ENCODE data around the gene AIP. TPM values are rescaled to one million over a fixed set of nuclear protein-coding genes. Genes with fewer than 3 reads are reported as not detected.

Gene AIP
- total RNA-seq, 1 experiment from 2014 or later: 87.8 TPM

DNA sequence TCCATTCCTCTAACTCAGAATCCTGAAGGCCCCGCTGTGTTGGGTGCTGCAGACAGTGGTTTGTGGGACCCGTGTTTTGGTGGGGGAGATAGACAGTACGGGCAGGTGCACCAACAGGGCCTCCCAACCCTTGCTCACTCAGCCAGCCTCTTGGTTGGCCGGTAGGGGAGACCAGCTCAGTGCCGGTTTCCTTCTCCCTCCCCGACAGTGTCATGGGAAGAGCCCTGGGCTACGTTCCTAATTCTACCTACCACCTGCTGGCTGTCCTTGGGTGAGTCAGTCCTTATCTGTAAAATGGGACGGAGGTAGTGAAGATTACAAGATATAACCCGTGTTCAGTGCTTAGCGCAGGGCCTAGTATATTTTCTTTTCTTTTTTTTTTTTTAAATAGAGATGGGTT is 19.6 kb upstream of the AIP start:
- Histone ChIP-seq H3K27ac (ENCODE audit: low read length) (no peak overlapping the region), H3K4me1 (ENCODE audit: control insufficient read depth, insufficient read depth, low read length) (peaks cover 36% of the 10 kb centered on the region), H3K4me3 (ENCODE audit: low read depth in 2 of 2, low read length in 2 of 2) (no peak overlapping the region), H3K36me3 (ENCODE audit: control insufficient read depth, insufficient read depth, low read length) (0 out of 2 replicates have a peak, but pooled peaks cover 2% of the 10 kb centered on the region), H3K27me3 (ENCODE audit: control insufficient read depth, insufficient read depth, low read length) (no peaks in the 10 kb centered on the region), H3K9me3 (ENCODE audit: control insufficient read depth, insufficient read depth, low read depth, low read length) (no peaks in the 10 kb centered on the region)
- TF ChIP-seq, protein P1, sequence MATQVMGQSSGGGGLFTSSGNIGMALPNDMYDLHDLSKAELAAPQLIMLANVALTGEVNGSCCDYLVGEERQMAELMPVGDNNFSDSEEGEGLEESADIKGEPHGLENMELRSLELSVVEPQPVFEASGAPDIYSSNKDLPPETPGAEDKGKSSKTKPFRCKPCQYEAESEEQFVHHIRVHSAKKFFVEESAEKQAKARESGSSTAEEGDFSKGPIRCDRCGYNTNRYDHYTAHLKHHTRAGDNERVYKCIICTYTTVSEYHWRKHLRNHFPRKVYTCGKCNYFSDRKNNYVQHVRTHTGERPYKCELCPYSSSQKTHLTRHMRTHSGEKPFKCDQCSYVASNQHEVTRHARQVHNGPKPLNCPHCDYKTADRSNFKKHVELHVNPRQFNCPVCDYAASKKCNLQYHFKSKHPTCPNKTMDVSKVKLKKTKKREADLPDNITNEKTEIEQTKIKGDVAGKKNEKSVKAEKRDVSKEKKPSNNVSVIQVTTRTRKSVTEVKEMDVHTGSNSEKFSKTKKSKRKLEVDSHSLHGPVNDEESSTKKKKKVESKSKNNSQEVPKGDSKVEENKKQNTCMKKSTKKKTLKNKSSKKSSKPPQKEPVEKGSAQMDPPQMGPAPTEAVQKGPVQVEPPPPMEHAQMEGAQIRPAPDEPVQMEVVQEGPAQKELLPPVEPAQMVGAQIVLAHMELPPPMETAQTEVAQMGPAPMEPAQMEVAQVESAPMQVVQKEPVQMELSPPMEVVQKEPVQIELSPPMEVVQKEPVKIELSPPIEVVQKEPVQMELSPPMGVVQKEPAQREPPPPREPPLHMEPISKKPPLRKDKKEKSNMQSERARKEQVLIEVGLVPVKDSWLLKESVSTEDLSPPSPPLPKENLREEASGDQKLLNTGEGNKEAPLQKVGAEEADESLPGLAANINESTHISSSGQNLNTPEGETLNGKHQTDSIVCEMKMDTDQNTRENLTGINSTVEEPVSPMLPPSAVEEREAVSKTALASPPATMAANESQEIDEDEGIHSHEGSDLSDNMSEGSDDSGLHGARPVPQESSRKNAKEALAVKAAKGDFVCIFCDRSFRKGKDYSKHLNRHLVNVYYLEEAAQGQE (IDR thresholded peaks at IDR 0.05; ENCODE audit: insufficient read depth in 1 of 2, low read depth in 2 of 2, low read length in 1 of 2): no peak
- TF ChIP-seq TCF7L2 (IDR thresholded peaks at IDR 0.05; ENCODE audit: low read depth, low read length): no peak
- TF ChIP-seq SIN3A (IDR thresholded peaks at IDR 0.05; ENCODE audit: borderline replicate concordance, insufficient read depth, low read depth, low read length): no peak
- TF ChIP-seq POLR2AphosphoS5 (IDR thresholded peaks at IDR 0.05; ENCODE audit: low read depth, low read length): no peak
- TF ChIP-seq, protein P2, sequence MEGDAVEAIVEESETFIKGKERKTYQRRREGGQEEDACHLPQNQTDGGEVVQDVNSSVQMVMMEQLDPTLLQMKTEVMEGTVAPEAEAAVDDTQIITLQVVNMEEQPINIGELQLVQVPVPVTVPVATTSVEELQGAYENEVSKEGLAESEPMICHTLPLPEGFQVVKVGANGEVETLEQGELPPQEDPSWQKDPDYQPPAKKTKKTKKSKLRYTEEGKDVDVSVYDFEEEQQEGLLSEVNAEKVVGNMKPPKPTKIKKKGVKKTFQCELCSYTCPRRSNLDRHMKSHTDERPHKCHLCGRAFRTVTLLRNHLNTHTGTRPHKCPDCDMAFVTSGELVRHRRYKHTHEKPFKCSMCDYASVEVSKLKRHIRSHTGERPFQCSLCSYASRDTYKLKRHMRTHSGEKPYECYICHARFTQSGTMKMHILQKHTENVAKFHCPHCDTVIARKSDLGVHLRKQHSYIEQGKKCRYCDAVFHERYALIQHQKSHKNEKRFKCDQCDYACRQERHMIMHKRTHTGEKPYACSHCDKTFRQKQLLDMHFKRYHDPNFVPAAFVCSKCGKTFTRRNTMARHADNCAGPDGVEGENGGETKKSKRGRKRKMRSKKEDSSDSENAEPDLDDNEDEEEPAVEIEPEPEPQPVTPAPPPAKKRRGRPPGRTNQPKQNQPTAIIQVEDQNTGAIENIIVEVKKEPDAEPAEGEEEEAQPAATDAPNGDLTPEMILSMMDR (IDR thresholded peaks at IDR 0.05): no peak
- DNase-seq (ENCODE audit: low read depth, low spot score): no peak
- in situ Hi-C loops (cut with HindIII; ENCODE audit: low pct_unique_long_range_greater_than_20kb, low sequenced_read_pairs): no loop called here
- BruUV-seq (replicated peaks): no TSS peak
- POLR2A ChIA-PET: interaction anchor here (0.7 kb wide), 1 partner anchor 1372 kb away, joined by 3 read pairs; no protein-coding TSS in a partner anchor
- no peak for ATAC-seq
- CTCF ChIA-PET: no interaction called here
- intact Hi-C loops (cut with micrococcal nuclease; ENCODE audit: unreplicated experiment): no loop called here

DNA sequence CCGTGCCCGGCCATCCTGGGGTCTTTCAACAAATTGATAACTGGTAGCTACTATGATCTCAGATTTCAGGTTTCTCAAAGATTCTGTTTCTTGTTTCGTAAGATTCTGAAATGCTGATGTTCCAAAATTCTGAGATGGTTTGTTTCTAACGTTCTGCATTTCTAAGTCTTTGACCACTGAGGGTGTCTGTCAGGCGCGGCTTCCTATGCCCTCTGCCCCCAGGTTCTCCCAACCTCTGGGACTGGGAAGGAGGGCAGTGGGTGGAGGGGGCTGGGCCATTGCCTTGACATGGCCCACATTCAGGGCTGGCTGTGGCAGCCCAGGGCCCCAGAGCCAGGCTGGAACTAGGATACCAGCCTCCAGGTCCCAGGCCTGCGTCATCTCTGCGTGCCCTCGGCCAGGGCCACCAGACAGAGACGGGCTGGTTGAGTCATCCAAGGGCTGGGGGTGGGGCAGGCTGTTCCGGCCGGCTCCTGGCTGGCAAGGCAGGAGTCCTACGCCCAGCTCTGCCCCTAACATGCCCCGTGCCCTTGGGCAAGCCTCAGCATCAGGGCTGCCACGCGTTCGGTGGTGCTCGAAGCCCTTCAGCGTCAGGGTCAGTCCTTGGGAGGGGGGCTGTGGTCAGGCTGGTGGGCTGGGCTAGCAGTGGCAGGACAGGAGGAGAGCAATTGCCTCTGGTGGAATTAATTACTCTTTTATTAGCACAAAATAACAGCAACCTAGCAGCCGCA is 19.0 kb upstream of the AIP start:
- H3K36me3 ChIP-seq (ENCODE audit: control insufficient read depth, insufficient read depth, low read length): peaks cover 2% of the 10 kb centered on the region; the same call in 1 of the 2 replicates
- in situ Hi-C loops (cut with HindIII; ENCODE audit: low pct_unique_long_range_greater_than_20kb, low sequenced_read_pairs): no loop called here
- peak overlapping the region; percentile 54 to 55 for H3K4me3 ChIP-seq (ENCODE audit: low read depth in 2 of 2, low read length in 2 of 2)
- no peaks in the 10 kb centered on the region for H3K9me3 ChIP-seq (ENCODE audit: control insufficient read depth, insufficient read depth, low read depth, low read length)
- intact Hi-C loops (cut with micrococcal nuclease; ENCODE audit: unreplicated experiment): no loop called here
- no peaks in the 10 kb centered on the region for H3K27me3 ChIP-seq (ENCODE audit: control insufficient read depth, insufficient read depth, low read length)
- ChIA-PET POLR2A (interaction anchor here (0.7 kb wide), 1 partner anchor 1372 kb away, joined by 3 read pairs; no protein-coding TSS in a partner anchor), CTCF (no interaction called here)
- ATAC-seq (peak; percentile 23), DNase-seq (ENCODE audit: low read depth, low spot score) (no peak)
- H3K4me1 ChIP-seq (ENCODE audit: control insufficient read depth, insufficient read depth, low read length): peaks cover 38% of the 10 kb centered on the region
- peak overlapping the region; percentile 80 for H3K27ac ChIP-seq (ENCODE audit: low read length)
- BruUV-seq (replicated peaks): no TSS peak
- TF ChIP-seq POLR2AphosphoS5 (IDR thresholded peaks at IDR 0.05; ENCODE audit: low read depth, low read length) (no peak), SIN3A (IDR thresholded peaks at IDR 0.05; ENCODE audit: borderline replicate concordance, insufficient read depth, low read depth, low read length) (no peak), TCF7L2 (IDR thresholded peaks at IDR 0.05; ENCODE audit: low read depth, low read length) (no peak)
- TF ChIP-seq, protein P2 (IDR thresholded peaks at IDR 0.05): no peak
- TF ChIP-seq, protein P1 (IDR thresholded peaks at IDR 0.05; ENCODE audit: insufficient read depth in 1 of 2, low read depth in 2 of 2, low read length in 1 of 2): no peak

Data from Panc1 (cell line).